Colonic mucosa (tissue), 4 donors: ENCODE measurements around the gene TRDMT1. TPM values are rescaled to one million over a fixed set of nuclear protein-coding genes. Genes with fewer than 3 reads are reported as not detected.

ENCODE experiments used
- DNase-seq: peaks from one replicate; pipeline ENCODE4 v3.0.0-alpha.2; 2020
- H3K27ac ChIP-seq: fragments of 200-600 bp; one replicate; pipeline ENCODE4 v1.8.0; 2021
- H3K27me3 ChIP-seq: fragments of 200-600 bp; one replicate; pipeline ENCODE4 v1.8.0; 2021
- H3K36me3 ChIP-seq: fragments of 200-600 bp; one replicate; pipeline ENCODE4 v1.8.0; 2021
- H3K4me1 ChIP-seq: fragments of 200-600 bp; one replicate; pipeline ENCODE4 v1.8.0; 2021; ENCODE audit warnings: mild to moderate bottlenecking
- H3K4me3 ChIP-seq: fragments of 200-600 bp; one replicate; pipeline ENCODE4 v1.8.0; 2021
- H3K9ac ChIP-seq, 2 donors: one replicate each; pipeline ENCODE4 v1.7.0; 2013; ENCODE audit warnings: control low read depth in 2 of 2, low read depth in 2 of 2, low read length in 2 of 2
- H3K9me3 ChIP-seq: fragments of 200-600 bp; one replicate; pipeline ENCODE4 v1.8.0; 2021
- intact Hi-C: fragments of 100-400 bp; cut with DNase I; formaldehyde crosslinking; loops from one replicate; pipeline ENCODE4 v1.14.1; 2022
- total RNA-seq, 2 donors: library from RNA; stranded (reverse); fragmentation: NEBNext Ultra II Directional in 1 of 2; extraction: Animal tissue kit (Norgen Biotek cat#: 25700) in 1 of 2; gene quantifications; one replicate each; pipeline ENCODE4 v1.2.1, GENCODE V29; 2021
- TF ChIP-seq, protein P1 (sequence below): fragments of 200-600 bp; IDR thresholded peaks from one replicate; pipeline ENCODE4 v1.8.0; 2022; ENCODE audit warnings: antibody characterized with exemption, mild to moderate bottlenecking
- donor health status: healthy.
- donor health status: DM: no; HTN: no; CAD: no.
- donor health status: DM: no; HTN: no; CAD: no.

The TRDMT1 gene
- total RNA-seq, 2 donors from 2014 or later = 3.4 to 3.5 TPM

DNA sequence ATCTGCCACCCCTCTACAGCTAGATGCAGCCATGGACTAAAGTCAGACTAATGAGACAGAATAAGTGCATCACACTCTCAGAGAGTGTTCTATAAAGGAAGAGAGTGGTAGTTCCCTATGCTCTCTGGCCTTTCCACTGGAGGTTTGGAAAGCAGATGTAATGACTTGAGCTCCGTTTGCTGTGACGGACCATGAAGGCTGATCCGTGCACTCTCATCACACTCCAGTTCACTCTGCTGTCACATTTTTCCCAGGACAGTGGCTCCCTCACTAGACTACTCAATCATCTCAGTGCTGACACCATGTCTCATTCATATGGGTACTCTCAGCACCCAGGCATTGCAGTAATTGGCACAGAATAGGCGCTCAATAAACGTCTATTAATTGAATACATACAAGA lies 20.4 kb downstream of the TRDMT1 start:
- Histone ChIP-seq H3K27me3 (no peaks in the 10 kb centered on the region), H3K4me3 (no peak overlapping the region), H3K27ac (no peak overlapping the region), H3K36me3 (no peaks in the 10 kb centered on the region), H3K4me1 (no peaks in the 10 kb centered on the region), H3K9ac (no peak overlapping the region), H3K9me3 (no peaks in the 10 kb centered on the region)
- intact Hi-C loops = no loop called here
- DNase-seq = no peak
- TF ChIP-seq, protein P1, sequence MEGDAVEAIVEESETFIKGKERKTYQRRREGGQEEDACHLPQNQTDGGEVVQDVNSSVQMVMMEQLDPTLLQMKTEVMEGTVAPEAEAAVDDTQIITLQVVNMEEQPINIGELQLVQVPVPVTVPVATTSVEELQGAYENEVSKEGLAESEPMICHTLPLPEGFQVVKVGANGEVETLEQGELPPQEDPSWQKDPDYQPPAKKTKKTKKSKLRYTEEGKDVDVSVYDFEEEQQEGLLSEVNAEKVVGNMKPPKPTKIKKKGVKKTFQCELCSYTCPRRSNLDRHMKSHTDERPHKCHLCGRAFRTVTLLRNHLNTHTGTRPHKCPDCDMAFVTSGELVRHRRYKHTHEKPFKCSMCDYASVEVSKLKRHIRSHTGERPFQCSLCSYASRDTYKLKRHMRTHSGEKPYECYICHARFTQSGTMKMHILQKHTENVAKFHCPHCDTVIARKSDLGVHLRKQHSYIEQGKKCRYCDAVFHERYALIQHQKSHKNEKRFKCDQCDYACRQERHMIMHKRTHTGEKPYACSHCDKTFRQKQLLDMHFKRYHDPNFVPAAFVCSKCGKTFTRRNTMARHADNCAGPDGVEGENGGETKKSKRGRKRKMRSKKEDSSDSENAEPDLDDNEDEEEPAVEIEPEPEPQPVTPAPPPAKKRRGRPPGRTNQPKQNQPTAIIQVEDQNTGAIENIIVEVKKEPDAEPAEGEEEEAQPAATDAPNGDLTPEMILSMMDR = no peak

DNA sequence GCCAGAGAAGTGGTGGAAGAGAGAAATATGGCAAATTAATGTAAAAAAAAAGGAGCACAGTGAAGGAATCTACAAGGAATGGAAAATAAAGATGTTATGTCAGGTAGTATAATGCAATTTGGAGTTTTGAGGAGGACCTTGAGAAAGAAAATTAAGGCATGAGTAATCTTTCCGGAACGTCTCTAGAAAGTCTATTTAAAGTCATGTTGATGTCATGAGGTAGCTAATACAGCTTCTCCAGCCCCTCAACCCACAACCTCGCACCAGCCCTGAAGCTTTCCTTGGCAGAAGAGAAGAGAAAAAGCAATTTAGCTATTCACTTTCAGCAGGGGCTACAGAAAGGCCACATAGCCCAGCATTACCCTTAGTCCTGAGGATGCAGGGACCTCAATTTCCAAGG lies 22.5 kb downstream of the TRDMT1 start:
- TF ChIP-seq, protein P1 = no peak
- Histone ChIP-seq H3K4me1 (no peaks in the 10 kb centered on the region), H3K36me3 (no peaks in the 10 kb centered on the region), H3K9ac (no peak overlapping the region), H3K27ac (no peak overlapping the region), H3K9me3 (no peaks in the 10 kb centered on the region), H3K4me3 (no peak overlapping the region), H3K27me3 (no peaks in the 10 kb centered on the region)
- DNase-seq = no peak
- intact Hi-C loops = no loop called here

DNA sequence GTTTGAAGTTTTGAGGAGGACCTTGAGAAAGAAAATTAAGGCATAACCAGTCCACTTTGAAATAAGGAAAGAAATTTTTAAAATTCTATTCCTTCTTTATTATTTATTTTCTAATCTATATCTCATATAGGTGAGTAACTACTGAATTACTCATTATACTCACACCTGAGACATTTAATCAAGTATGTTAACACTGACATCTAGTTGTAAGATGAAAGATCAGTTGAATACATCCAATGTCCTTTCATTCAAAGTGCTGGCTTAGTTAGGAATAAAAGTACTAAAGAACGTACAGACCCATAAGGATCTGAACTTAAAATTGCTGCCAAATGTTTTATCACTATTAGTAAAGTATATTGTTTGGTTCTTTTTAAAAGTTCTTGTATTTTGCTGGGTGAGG lies 23.5 kb downstream of the TRDMT1 start:
- H3K9me3 ChIP-seq = no peaks in the 10 kb centered on the region
- H3K36me3 ChIP-seq = no peaks in the 10 kb centered on the region
- TF ChIP-seq, protein P1 = no peak
- intact Hi-C loops = no loop called here
- H3K27me3 ChIP-seq = no peaks in the 10 kb centered on the region
- DNase-seq = no peak
- H3K27ac ChIP-seq = no peak overlapping the region
- no peak overlapping the region for H3K9ac ChIP-seq
- no peak overlapping the region for H3K4me3 ChIP-seq
- no peaks in the 10 kb centered on the region for H3K4me1 ChIP-seq

DNA sequence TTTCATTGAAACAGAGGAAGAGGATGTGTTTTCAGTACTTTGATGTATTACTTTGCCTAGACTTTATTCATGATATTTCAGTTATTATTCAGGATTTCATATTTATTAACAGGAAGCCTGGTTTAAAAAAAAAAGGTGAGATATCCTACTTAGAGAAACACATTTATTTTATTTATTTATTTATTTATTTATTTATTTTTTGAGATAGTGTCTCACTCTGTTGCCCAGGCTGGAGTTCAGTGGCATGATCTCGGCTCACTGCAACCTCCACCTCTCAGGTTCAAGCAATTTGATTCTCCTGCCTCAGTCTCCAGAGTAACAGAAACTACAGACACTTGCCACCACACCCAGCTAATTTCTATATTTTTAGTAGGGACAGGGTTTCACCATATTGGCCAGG lies 24.5 kb downstream of the TRDMT1 start:
- Histone ChIP-seq H3K36me3 (no peaks in the 10 kb centered on the region), H3K4me3 (no peak overlapping the region), H3K27me3 (no peaks in the 10 kb centered on the region), H3K9ac (no peak overlapping the region), H3K27ac (no peak overlapping the region), H3K9me3 (no peaks in the 10 kb centered on the region), H3K4me1 (no peaks in the 10 kb centered on the region)
- intact Hi-C loops = no loop called here
- no peak for DNase-seq
- TF ChIP-seq, protein P1 = no peak

DNA sequence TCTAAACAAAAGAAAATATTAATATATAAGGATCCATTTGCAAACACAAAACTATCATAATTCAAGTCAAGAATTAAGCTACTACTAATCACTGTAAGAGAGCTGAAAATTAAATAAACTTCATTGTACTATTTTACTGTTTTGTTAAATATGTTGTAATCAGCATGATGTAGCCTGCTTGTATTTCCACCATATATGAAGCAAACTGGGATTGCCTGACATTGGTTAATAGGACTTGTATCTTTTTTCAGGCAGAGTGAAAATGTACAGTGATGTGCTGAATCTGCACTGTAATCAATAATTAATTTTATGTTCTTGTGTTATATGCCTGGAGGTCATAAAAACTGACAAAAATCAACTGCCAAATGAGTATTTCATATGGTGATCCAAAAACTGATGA lies 25.4 kb downstream of the TRDMT1 start:
- Histone ChIP-seq H3K9me3 (no peaks in the 10 kb centered on the region), H3K36me3 (no peaks in the 10 kb centered on the region), H3K27me3 (no peaks in the 10 kb centered on the region), H3K9ac (no peak overlapping the region), H3K4me3 (no peak overlapping the region), H3K4me1 (no peaks in the 10 kb centered on the region), H3K27ac (no peak overlapping the region)
- intact Hi-C loops = no loop called here
- DNase-seq = no peak
- TF ChIP-seq, protein P1 = no peak

DNA sequence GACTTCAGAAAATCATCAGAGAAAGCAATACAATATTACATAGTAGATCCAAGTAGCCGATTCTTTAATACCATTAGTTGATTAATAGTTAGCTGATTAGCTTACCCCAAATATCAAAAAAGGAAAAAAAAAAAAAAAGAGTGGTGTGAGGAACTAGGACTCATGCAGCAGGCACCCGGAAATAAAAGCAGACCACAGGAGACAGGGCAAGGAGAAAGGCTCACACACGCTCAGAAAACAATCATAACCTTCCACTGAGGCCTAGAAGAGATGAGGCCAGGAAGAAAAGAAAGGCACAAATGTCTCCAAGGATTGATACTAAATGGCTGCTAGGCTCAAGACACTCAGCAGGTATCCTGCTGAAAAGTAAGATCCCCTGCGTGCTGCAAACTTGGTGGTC lies 25.9 kb downstream of the TRDMT1 start:
- Histone ChIP-seq H3K9me3 (no peaks in the 10 kb centered on the region), H3K4me1 (no peaks in the 10 kb centered on the region), H3K9ac (no peak overlapping the region), H3K36me3 (no peaks in the 10 kb centered on the region), H3K27ac (no peak overlapping the region), H3K4me3 (no peak overlapping the region), H3K27me3 (no peaks in the 10 kb centered on the region)
- TF ChIP-seq, protein P1 = no peak
- no peak for DNase-seq
- intact Hi-C loops = no loop called here
